ENCODE results near the gene LIPN. TPM values are rescaled to one million over a fixed set of nuclear protein-coding genes. Genes with fewer than 3 reads are reported as not detected.

LIPN gene
- total and polyA plus RNA-seq, 2 of the 8 experiments (the other 6 are each of a cell fraction or from before 2014, with no cell fraction given) = not detected

- H3K79me1 ChIP-seq (ENCODE audit: low read depth, low read length) = no peaks in the 10 kb centered on the region
- ChIA-PET CTCF (ENCODE audit: partially characterized antibody) (interaction anchor here (0.6 to 1.2 kb wide), 3 partner anchors 7 to 160 kb away, joined by 3 to 5 read pairs (median 3); no protein-coding TSS in a partner anchor), POLR2A (ENCODE audit: partially characterized antibody) (no interaction called here)
- H4K91ac ChIP-seq (replicated peaks; ENCODE audit: insufficient read length, low read length) = no peak overlapping the region
- no peak overlapping the region for H2BK5ac ChIP-seq (ENCODE audit: low read depth, low read length)
- DNase-seq (ENCODE audit: low read depth in 1 of 2, low spot score in 2 of 2) (no peak), FAIRE-seq (no peak)
- no peak overlapping the region for H3K27ac ChIP-seq (ENCODE audit: low read depth, low read length)
- no peak overlapping the region for H2BK15ac ChIP-seq (ENCODE audit: low read length)
- no peak overlapping the region for H3K56ac ChIP-seq (replicated peaks; ENCODE audit: insufficient read length, low read depth, low read length)
- no peak overlapping the region for H3K14ac ChIP-seq (ENCODE audit: insufficient read length)
- no peaks in the 10 kb centered on the region for H3K27me3 ChIP-seq (replicated peaks in 1 of 4; ENCODE audit: control insufficient read depth in 3 of 4, extremely low read depth in 1 of 4, insufficient read depth in 3 of 4, low read length in 3 of 4)
- no peaks in the 10 kb centered on the region for H3K9me3 ChIP-seq (ENCODE audit: insufficient read depth in 2 of 2, low read depth in 1 of 2, low read length in 1 of 2)
- peaks cover 0 to 2% (median 0%) of the 10 kb centered on the region in 4 experiments; a peak in 1 of 7 replicates for H3K4me1 ChIP-seq (replicated peaks in 1 of 4; ENCODE audit: control insufficient read depth in 3 of 4, insufficient read depth in 4 of 4, low read length in 3 of 4)
- no peak overlapping the region for H4K8ac ChIP-seq (ENCODE audit: extremely low read depth, insufficient read depth, low read length)
- WGBS, 2 experiments (ENCODE audit: extremely low coverage in 1 of 2, insufficient coverage in 1 of 2, insufficient read length in 1 of 2, insufficient replicate concordance in 2 of 2, low coverage in 1 of 2, low lambda C conversion rate in 2 of 2, missing lambda C conversion rate in 1 of 2) = 100% methylated on average over 1 of the region's 1 CpG; no CpG with 5 or more reads in 1 of the 2 experiments
- H2AK5ac ChIP-seq (ENCODE audit: low read depth, low read length) = no peak overlapping the region
- H2BK20ac ChIP-seq (ENCODE audit: low read length) = no peak overlapping the region
- no peaks in the 10 kb centered on the region for H3K36me3 ChIP-seq (ENCODE audit: control insufficient read depth in 2 of 4, insufficient read depth in 4 of 4, low read length in 3 of 4)
- H3K9ac ChIP-seq (replicated peaks in 1 of 4; ENCODE audit: extremely low read depth in 1 of 4, low read depth in 3 of 4, low read length in 3 of 4) = no peak overlapping the region
- H3K18ac ChIP-seq (ENCODE audit: extremely low read depth, low read length) = no peak overlapping the region
- H3K4me2 ChIP-seq (ENCODE audit: insufficient read depth in 1 of 2, low read depth in 2 of 2, low read length in 2 of 2) = no peak overlapping the region
- H3K23ac ChIP-seq (ENCODE audit: insufficient read length) = no peak overlapping the region
- H3K79me2 ChIP-seq (ENCODE audit: control insufficient read depth in 1 of 2, insufficient read depth in 2 of 2, low read length in 2 of 2) = no peaks in the 10 kb centered on the region
- no peak overlapping the region for H2BK12ac ChIP-seq (ENCODE audit: low read depth, low read length)
- no peak overlapping the region for H3K4ac ChIP-seq (replicated peaks; ENCODE audit: insufficient read length, low read depth, low read length)
- H3K4me3 ChIP-seq (ENCODE audit: extremely low read depth in 1 of 4, insufficient read depth in 2 of 4, low read depth in 3 of 4, low read length in 4 of 4) = no peak overlapping the region
- no peak overlapping the region for H4K5ac ChIP-seq (ENCODE audit: insufficient read length, low read depth, low read length)
- no peak overlapping the region for H2AFZ ChIP-seq (ENCODE audit: low read length)
- H2BK120ac ChIP-seq (replicated peaks; ENCODE audit: low read depth, low read length) = no peak overlapping the region
- no peaks in the 10 kb centered on the region for H3K23me2 ChIP-seq (ENCODE audit: low read depth, low read length)
- no peaks in the 10 kb centered on the region for H4K20me1 ChIP-seq (replicated peaks in 1 of 2; ENCODE audit: control insufficient read depth in 1 of 2, insufficient read depth in 2 of 2, low read length in 2 of 2)
- TF ChIP-seq MAFK (IDR thresholded peaks at IDR 0.05; ENCODE audit: low read depth, low read length) (peak; percentile 46; the same call in 1 of the 2 replicates), RFX5 (IDR thresholded peaks at IDR 0.05; ENCODE audit: borderline replicate concordance, low read depth, low read length) (no peak), CTBP2 (IDR thresholded peaks at IDR 0.05; ENCODE audit: borderline replicate concordance, insufficient read depth, insufficient read length, low read length) (no peak), E2F6 (IDR thresholded peaks at IDR 0.05) (no peak), POLR2AphosphoS5 (IDR thresholded peaks at IDR 0.05; ENCODE audit: low read depth, low read length) (no peak), GTF2F1 (IDR thresholded peaks at IDR 0.05; ENCODE audit: borderline replicate concordance, low read depth, low read length) (no peak), USF2 (IDR thresholded peaks at IDR 0.05; ENCODE audit: low read length) (no peak), PHF8 (conservative IDR thresholded peaks at IDR 0.05; ENCODE audit: low read depth, low read length) (no peak), SIN3A (conservative IDR thresholded peaks at IDR 0.05 in 1 of 2, IDR thresholded peaks at IDR 0.05 in 1 of 2; ENCODE audit: low read depth in 1 of 2, low read length in 2 of 2) (no peak), BACH1 (IDR thresholded peaks at IDR 0.05; ENCODE audit: low read length) (peak; percentile 58; the same call in 1 of the 2 replicates)
These were observed 24.2 kb upstream of the LIPN start for GRCh38 chr10:88735661-88736060.
